ENCODE data around the gene DGKG.

GRCh38 chr3:186321746-186322145 lies 40.3 kb downstream of the DGKG start:
- TF ChIP-seq, protein P1, sequence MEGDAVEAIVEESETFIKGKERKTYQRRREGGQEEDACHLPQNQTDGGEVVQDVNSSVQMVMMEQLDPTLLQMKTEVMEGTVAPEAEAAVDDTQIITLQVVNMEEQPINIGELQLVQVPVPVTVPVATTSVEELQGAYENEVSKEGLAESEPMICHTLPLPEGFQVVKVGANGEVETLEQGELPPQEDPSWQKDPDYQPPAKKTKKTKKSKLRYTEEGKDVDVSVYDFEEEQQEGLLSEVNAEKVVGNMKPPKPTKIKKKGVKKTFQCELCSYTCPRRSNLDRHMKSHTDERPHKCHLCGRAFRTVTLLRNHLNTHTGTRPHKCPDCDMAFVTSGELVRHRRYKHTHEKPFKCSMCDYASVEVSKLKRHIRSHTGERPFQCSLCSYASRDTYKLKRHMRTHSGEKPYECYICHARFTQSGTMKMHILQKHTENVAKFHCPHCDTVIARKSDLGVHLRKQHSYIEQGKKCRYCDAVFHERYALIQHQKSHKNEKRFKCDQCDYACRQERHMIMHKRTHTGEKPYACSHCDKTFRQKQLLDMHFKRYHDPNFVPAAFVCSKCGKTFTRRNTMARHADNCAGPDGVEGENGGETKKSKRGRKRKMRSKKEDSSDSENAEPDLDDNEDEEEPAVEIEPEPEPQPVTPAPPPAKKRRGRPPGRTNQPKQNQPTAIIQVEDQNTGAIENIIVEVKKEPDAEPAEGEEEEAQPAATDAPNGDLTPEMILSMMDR (optimal IDR thresholded peaks at IDR 0.05 in 1 of 3, IDR thresholded peaks at IDR 0.05 in 1 of 3, conservative IDR thresholded peaks at IDR 0.05 in 1 of 3; ENCODE audit: extremely low read depth in 1 of 3, insufficient read depth in 2 of 3, low read length in 3 of 3) = no peak
- no peak for TF ChIP-seq EZH2 (IDR thresholded peaks at IDR 0.05; ENCODE audit: low read length)

Measured in keratinocyte (primary cell).